ENCODE results near the gene MET. TPM values are rescaled to one million over a fixed set of nuclear protein-coding genes. Genes with fewer than 3 reads are reported as not detected.

The MET gene
- total and polyA plus RNA-seq, 10 of the 15 experiments (the other 5 are each of a cell fraction or from before 2014, with no cell fraction given), result 0.01 to 0.21 TPM; not detected in 8

DNA sequence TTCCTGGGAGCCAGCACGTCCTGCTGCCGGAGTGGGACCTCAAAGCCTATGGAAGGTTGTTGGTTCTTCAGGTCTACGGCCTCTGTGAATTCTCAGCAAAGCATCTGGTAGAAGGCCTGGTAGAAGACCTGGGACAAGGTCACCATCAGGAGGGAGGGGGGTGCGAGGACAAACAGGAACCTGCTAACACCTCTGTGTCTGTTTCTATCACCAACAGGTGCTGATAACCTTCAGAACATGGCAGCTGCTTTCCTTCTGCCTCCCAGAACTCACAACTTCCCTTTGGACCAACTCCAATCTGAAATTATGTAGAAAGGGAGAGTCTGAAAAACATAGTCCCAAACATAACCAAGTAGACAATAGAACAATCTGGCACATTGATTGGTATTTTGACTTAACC lies 8.3 kb upstream of the MET start (continued):
- TF ChIP-seq CBFB (IDR thresholded peaks at IDR 0.05; ENCODE audit: low read depth) (no peak), SMAD5 (IDR thresholded peaks at IDR 0.05; ENCODE audit: low read depth) (no peak), IKZF1 (conservative IDR thresholded peaks at IDR 0.05) (no peak), IRF4 (IDR thresholded peaks at IDR 0.05; ENCODE audit: low read depth, low read length) (no peak), ZNF217 (IDR thresholded peaks at IDR 0.05) (no peak), TAF1 (IDR thresholded peaks at IDR 0.05; ENCODE audit: borderline replicate concordance, low read depth, low read length) (no peak), NFYA (IDR thresholded peaks at IDR 0.05; ENCODE audit: borderline replicate concordance, low read depth, low read length) (no peak), IKZF2 (IDR thresholded peaks at IDR 0.05) (no peak)
- TF ChIP-seq, protein P1, sequence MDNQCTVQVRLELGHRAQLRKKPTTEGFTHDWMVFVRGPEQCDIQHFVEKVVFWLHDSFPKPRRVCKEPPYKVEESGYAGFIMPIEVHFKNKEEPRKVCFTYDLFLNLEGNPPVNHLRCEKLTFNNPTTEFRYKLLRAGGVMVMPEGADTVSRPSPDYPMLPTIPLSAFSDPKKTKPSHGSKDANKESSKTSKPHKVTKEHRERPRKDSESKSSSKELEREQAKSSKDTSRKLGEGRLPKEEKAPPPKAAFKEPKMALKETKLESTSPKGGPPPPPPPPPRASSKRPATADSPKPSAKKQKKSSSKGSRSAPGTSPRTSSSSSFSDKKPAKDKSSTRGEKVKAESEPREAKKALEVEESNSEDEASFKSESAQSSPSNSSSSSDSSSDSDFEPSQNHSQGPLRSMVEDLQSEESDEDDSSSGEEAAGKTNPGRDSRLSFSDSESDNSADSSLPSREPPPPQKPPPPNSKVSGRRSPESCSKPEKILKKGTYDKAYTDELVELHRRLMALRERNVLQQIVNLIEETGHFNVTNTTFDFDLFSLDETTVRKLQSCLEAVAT (IDR thresholded peaks at IDR 0.05), result no peak
- TF ChIP-seq, protein P2, sequence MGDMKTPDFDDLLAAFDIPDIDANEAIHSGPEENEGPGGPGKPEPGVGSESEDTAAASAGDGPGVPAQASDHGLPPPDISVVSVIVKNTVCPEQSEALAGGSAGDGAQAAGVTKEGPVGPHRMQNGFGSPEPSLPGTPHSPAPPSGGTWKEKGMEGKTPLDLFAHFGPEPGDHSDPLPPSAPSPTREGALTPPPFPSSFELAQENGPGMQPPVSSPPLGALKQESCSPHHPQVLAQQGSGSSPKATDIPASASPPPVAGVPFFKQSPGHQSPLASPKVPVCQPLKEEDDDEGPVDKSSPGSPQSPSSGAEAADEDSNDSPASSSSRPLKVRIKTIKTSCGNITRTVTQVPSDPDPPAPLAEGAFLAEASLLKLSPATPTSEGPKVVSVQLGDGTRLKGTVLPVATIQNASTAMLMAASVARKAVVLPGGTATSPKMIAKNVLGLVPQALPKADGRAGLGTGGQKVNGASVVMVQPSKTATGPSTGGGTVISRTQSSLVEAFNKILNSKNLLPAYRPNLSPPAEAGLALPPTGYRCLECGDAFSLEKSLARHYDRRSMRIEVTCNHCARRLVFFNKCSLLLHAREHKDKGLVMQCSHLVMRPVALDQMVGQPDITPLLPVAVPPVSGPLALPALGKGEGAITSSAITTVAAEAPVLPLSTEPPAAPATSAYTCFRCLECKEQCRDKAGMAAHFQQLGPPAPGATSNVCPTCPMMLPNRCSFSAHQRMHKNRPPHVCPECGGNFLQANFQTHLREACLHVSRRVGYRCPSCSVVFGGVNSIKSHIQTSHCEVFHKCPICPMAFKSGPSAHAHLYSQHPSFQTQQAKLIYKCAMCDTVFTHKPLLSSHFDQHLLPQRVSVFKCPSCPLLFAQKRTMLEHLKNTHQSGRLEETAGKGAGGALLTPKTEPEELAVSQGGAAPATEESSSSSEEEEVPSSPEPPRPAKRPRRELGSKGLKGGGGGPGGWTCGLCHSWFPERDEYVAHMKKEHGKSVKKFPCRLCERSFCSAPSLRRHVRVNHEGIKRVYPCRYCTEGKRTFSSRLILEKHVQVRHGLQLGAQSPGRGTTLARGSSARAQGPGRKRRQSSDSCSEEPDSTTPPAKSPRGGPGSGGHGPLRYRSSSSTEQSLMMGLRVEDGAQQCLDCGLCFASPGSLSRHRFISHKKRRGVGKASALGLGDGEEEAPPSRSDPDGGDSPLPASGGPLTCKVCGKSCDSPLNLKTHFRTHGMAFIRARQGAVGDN (IDR thresholded peaks at IDR 0.05), result no peak
